HepG2 (cell line): ENCODE results near the gene EGFR. TPM values are rescaled to one million over a fixed set of nuclear protein-coding genes. Genes with fewer than 3 reads are reported as not detected.

Experiments used
- ARNTL ChIP-seq: sonication (generic); formaldehyde crosslinking; IDR thresholded peaks from 2 replicates; pipeline ENCODE4 v1.4.0; 2020; ENCODE audit warnings: mild to moderate bottlenecking, missing genetic modification reagents
- CCAR2 ChIP-seq: fragments of 200-400 bp; formaldehyde crosslinking; optimal IDR thresholded peaks from 2 replicates; pipeline ENCODE3; 2018; ENCODE audit warnings: low read depth, mild to moderate bottlenecking, low read length, moderate library complexity
- CHD4 ChIP-seq: fragments of 200-600 bp; sonication (generic); IDR thresholded peaks from 2 replicates; pipeline ENCODE4 v1.7.0; 2017; ENCODE audit warnings: mild to moderate bottlenecking, low read length, borderline replicate concordance
- FOXA1 ChIP-seq, 2 experiments: fragments of 450-650 bp in 1 of 2; sonication (generic) in 1 of 2; formaldehyde crosslinking in 1 of 2; IDR thresholded peaks; 2 replicates each; pipeline versions ENCODE4 v1.4.0 to v1.6.1; 2016 to 2020; ENCODE audit warnings: missing genetic modification reagents in 1 of 2
- GABPB1 ChIP-seq: IDR thresholded peaks from 2 replicates; pipeline ENCODE4 v1.6.1; 2016; ENCODE audit warnings: mild to moderate bottlenecking, missing genetic modification reagents, moderate library complexity, missing compliant biosample characterization
- GATAD2A ChIP-seq: IDR thresholded peaks from 2 replicates; pipeline ENCODE4 v1.6.1; 2016
- HDAC6 ChIP-seq: fragments of 200-600 bp; sonication (generic); IDR thresholded peaks from 2 replicates; pipeline ENCODE4 v1.7.0; 2017; ENCODE audit warnings: mild to moderate bottlenecking, antibody characterized with exemption, low read length, low read depth
- HHEX ChIP-seq: IDR thresholded peaks from 2 replicates; pipeline ENCODE4 v1.6.1; 2016; ENCODE audit warnings: control low read depth
- MBNL3 ChIP-seq: fragments of 250-450 bp; sonication (Bioruptor Pico); conservative IDR thresholded peaks from 2 replicates; pipeline ENCODE4 v1.8.0; 2022; ENCODE audit warnings: mild to moderate bottlenecking, inconsistent platforms
- MEIS1 ChIP-seq: sonication (generic); formaldehyde crosslinking; IDR thresholded peaks from 2 replicates; pipeline ENCODE4 v1.9.0; 2021; ENCODE audit warnings: mild to moderate bottlenecking, missing genetic modification reagents, moderate library complexity, borderline replicate concordance
- MIER2 ChIP-seq: IDR thresholded peaks from 2 replicates; pipeline ENCODE4 v1.6.1; 2016; ENCODE audit warnings: missing biosample characterization, missing genetic modification reagents
- MYNN ChIP-seq: sonication (generic); formaldehyde crosslinking; IDR thresholded peaks from 2 replicates; pipeline ENCODE4 v1.4.0; 2020; ENCODE audit warnings: mild to moderate bottlenecking, low read depth, missing genetic modification reagents
- NFRKB ChIP-seq: fragments of 450-650 bp; IDR thresholded peaks from 2 replicates; pipeline ENCODE4 v1.6.1; 2017
- NR2F6 ChIP-seq, 2 experiments: IDR thresholded peaks; 2 replicates each; pipeline ENCODE4 v1.6.1; 2016; ENCODE audit warnings: antibody characterized with exemption in 1 of 2, mild to moderate bottlenecking in 1 of 2
- SIX1 ChIP-seq: sonication (generic); formaldehyde crosslinking; IDR thresholded peaks from 2 replicates; pipeline ENCODE4 v1.4.0; 2020; ENCODE audit warnings: missing genetic modification reagents, borderline replicate concordance
- SNRNP70 ChIP-seq: fragments of 200-400 bp; formaldehyde crosslinking; IDR thresholded peaks from 2 replicates; pipeline ENCODE4 v1.6.1; 2017; ENCODE audit warnings: mild to moderate bottlenecking, low read depth, low read length, moderate library complexity
- SRSF9 ChIP-seq: fragments of 200-400 bp; formaldehyde crosslinking; IDR thresholded peaks from 2 replicates; pipeline ENCODE4 v1.6.1; 2018; ENCODE audit warnings: borderline replicate concordance, mild to moderate bottlenecking, low read depth, low read length; ENCODE audit not compliant: insufficient read depth, poor library complexity, severe bottlenecking
- TSC22D2 ChIP-seq: sonication (generic); formaldehyde crosslinking; IDR thresholded peaks from 2 replicates; pipeline ENCODE4 v1.5.1; 2020; ENCODE audit warnings: missing genetic modification reagents, mild to moderate bottlenecking, borderline replicate concordance
- ZNF205 ChIP-seq: IDR thresholded peaks from 2 replicates; pipeline ENCODE4 v1.6.1; 2018; ENCODE audit warnings: missing biosample characterization, missing genetic modification reagents
- ZNF746 ChIP-seq: sonication (generic); formaldehyde crosslinking; IDR thresholded peaks from 2 replicates; pipeline ENCODE4 v1.8.0; 2022; ENCODE audit warnings: mild to moderate bottlenecking, missing genetic modification reagents
- ZNF761 ChIP-seq: sonication (generic); formaldehyde crosslinking; conservative IDR thresholded peaks from 2 replicates; pipeline ENCODE4 v1.4.0; 2020; ENCODE audit warnings: mild to moderate bottlenecking, missing genetic modification reagents
- polyA plus RNA-seq, 8 experiments: library from polyadenylated mRNA; depleted of rRNA in 3 of 8; stranded (reverse) in 7 of 8; unstranded in 1 of 8; fragments of >200 nt; fragmentation: Illumina TruSeq in 4 of 8; extraction: Trizol in 4 of 8; gene quantifications; 2 replicates each; pipeline versions ENCODE4 v1.2.1 to v1.2.3, GENCODE V29; 2011 to 2016; ENCODE audit warnings: low read depth in 4 of 8, missing spikeins in 1 of 8, mixed read lengths in 1 of 8; ENCODE audit not compliant: insufficient read depth in 1 of 8
- total RNA-seq, 5 experiments: library from RNA; depleted of rRNA; stranded (reverse); fragments of >200 nt; fragmentation: Illumina TruSeq; extraction: Trizol; gene quantifications; 2 replicates each; pipeline ENCODE4 v1.2.3, GENCODE V29; 2016; ENCODE audit warnings: low read depth in 1 of 5
- TF ChIP-seq, protein P1 (sequence below): sonication (generic); formaldehyde crosslinking; conservative IDR thresholded peaks from 2 replicates; pipeline ENCODE4 v1.4.0; 2020; ENCODE audit warnings: missing genetic modification reagents
- TF ChIP-seq, protein P2 (sequence below): sonication (generic); formaldehyde crosslinking; IDR thresholded peaks from 2 replicates; pipeline ENCODE4 v1.4.0; 2020; ENCODE audit warnings: mild to moderate bottlenecking, missing genetic modification reagents
- TF ChIP-seq, protein P3 (sequence below): sonication (generic); formaldehyde crosslinking; IDR thresholded peaks from 2 replicates; pipeline ENCODE4 v1.4.0; 2020; ENCODE audit warnings: missing genetic modification reagents, mild to moderate bottlenecking, borderline replicate concordance
- TF ChIP-seq, protein P4 (sequence below): sonication (generic); formaldehyde crosslinking; IDR thresholded peaks from 2 replicates; pipeline ENCODE4 v1.5.0; 2020; ENCODE audit warnings: mild to moderate bottlenecking, missing genetic modification reagents

Gene EGFR
- total and polyA plus RNA-seq, 2 of the 13 experiments (the other 11 are each of a cell fraction or from before 2014, with no cell fraction given): 7.0 to 10.0 TPM

DNA sequence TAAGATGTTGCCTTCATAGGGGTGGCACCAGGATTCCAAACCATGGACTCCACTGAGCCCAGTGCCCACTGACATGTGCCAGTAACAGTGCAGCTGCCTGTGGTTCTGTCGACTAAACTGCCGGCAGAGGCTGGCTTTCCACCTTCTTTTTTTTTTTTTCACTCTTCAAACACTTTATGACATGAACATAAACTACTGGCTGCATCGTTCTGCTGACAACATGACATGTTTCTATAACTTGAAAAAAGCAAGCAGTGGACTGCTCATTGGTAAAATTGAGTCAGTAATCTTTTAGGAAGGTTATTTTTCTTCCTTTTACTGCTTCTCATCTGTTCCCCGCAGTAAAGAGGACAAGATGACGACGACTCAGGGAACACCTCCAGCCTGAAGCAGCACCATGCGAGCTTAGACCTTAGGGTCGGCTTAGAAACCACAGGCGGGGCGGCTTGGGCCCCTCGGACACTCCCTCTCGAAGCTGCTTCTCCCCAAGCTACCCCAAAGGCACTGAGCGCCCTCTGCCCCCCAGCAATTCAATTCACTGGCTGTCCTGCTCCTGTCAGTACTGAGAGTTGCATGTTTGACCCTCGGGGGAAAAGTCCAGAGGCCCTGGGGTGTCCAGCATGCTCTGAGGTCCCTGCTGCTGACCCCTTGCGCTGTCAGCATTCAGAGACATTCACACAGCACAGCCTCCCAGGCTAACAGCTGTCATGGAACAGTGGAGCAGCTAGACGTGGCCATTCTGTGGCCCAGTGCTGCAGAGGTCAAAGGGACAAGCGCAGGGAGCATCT is 112.5 kb downstream of the EGFR start (continued):
- TF ChIP-seq, protein P1, sequence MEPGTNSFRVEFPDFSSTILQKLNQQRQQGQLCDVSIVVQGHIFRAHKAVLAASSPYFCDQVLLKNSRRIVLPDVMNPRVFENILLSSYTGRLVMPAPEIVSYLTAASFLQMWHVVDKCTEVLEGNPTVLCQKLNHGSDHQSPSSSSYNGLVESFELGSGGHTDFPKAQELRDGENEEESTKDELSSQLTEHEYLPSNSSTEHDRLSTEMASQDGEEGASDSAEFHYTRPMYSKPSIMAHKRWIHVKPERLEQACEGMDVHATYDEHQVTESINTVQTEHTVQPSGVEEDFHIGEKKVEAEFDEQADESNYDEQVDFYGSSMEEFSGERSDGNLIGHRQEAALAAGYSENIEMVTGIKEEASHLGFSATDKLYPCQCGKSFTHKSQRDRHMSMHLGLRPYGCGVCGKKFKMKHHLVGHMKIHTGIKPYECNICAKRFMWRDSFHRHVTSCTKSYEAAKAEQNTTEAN (CRISPR knock-in tag): no peak
- no peak for TF ChIP-seq MYNN
- peak; percentile 47; the same call in 1 of the 2 replicates for TF ChIP-seq MEIS1 (CRISPR knock-in tag)
- no peak for TF ChIP-seq SNRNP70
- TF ChIP-seq, protein P2, sequence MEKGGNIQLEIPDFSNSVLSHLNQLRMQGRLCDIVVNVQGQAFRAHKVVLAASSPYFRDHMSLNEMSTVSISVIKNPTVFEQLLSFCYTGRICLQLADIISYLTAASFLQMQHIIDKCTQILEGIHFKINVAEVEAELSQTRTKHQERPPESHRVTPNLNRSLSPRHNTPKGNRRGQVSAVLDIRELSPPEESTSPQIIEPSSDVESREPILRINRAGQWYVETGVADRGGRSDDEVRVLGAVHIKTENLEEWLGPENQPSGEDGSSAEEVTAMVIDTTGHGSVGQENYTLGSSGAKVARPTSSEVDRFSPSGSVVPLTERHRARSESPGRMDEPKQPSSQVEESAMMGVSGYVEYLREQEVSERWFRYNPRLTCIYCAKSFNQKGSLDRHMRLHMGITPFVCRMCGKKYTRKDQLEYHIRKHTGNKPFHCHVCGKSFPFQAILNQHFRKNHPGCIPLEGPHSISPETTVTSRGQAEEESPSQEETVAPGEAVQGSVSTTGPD (CRISPR knock-in tag): no peak
- no peak for TF ChIP-seq HHEX (CRISPR knock-in tag)
- TF ChIP-seq MBNL3: no peak
- TF ChIP-seq NR2F6 (IDR thresholded peaks at IDR 0.05): peak; percentile 79
- peak; percentile 73 for TF ChIP-seq NR2F6 (CRISPR knock-in tag; IDR thresholded peaks at IDR 0.05)
- TF ChIP-seq ZNF746 (CRISPR knock-in tag): no peak
- TF ChIP-seq TSC22D2: no peak
- TF ChIP-seq CHD4: no peak
- TF ChIP-seq MIER2 (CRISPR knock-in tag): no peak
- TF ChIP-seq SIX1: no peak
- no peak for TF ChIP-seq GABPB1 (CRISPR knock-in tag)
- TF ChIP-seq SRSF9: no peak
- TF ChIP-seq HDAC6: no peak
- TF ChIP-seq FOXA1 (IDR thresholded peaks at IDR 0.05): no peak
- TF ChIP-seq FOXA1 (CRISPR knock-in tag; IDR thresholded peaks at IDR 0.05): no peak
- TF ChIP-seq, protein P3, sequence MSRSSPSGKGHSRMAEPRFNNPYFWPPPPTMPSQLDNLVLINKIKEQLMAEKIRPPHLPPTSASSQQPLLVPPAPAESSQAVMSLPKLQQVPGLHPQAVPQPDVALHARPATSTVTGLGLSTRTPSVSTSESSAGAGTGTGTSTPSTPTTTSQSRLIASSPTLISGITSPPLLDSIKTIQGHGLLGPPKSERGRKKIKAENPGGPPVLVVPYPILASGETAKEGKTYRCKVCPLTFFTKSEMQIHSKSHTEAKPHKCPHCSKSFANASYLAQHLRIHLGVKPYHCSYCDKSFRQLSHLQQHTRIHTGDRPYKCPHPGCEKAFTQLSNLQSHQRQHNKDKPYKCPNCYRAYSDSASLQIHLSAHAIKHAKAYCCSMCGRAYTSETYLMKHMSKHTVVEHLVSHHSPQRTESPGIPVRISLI: peak; percentile 76
- TF ChIP-seq ZNF761 (CRISPR knock-in tag): no peak
- TF ChIP-seq ARNTL (CRISPR knock-in tag): 0 out of 2 replicates have a peak, but pooled peaks have one; percentile 50
- TF ChIP-seq GATAD2A (CRISPR knock-in tag): peak; percentile 52
- TF ChIP-seq NFRKB: no peak
- TF ChIP-seq, protein P4, sequence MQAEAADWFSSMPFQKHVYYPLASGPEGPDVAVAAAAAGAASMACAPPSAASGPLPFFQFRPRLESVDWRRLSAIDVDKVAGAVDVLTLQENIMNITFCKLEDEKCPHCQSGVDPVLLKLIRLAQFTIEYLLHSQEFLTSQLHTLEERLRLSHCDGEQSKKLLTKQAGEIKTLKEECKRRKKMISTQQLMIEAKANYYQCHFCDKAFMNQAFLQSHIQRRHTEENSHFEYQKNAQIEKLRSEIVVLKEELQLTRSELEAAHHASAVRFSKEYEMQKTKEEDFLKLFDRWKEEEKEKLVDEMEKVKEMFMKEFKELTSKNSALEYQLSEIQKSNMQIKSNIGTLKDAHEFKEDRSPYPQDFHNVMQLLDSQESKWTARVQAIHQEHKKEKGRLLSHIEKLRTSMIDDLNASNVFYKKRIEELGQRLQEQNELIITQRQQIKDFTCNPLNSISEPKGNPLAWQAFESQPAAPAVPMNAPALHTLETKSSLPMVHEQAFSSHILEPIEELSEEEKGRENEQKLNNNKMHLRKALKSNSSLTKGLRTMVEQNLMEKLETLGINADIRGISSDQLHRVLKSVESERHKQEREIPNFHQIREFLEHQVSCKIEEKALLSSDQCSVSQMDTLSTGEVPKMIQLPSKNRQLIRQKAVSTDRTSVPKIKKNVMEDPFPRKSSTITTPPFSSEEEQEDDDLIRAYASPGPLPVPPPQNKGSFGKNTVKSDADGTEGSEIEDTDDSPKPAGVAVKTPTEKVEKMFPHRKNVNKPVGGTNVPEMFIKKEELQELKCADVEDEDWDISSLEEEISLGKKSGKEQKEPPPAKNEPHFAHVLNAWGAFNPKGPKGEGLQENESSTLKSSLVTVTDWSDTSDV (CRISPR knock-in tag): no peak
- no peak for TF ChIP-seq ZNF205 (CRISPR knock-in tag)
- TF ChIP-seq CCAR2: no peak
